Measurements from ENCODE around the gene CACNB2.
"Not testable (repeated sequence)": the region's sequence is repeated elsewhere in the genome, so short reads cannot be mapped to it uniquely, and the experiment has no call there.

Gene CACNB2

GRCh38 chr10:18144396-18144795 lies 4.2 kb downstream of the CACNB2 start:
- no peak overlapping the region for H3K4me3 ChIP-seq (ENCODE audit: low read depth, low read length)
- TF ChIP-seq CTCF (conservative IDR thresholded peaks at IDR 0.05; ENCODE audit: low read depth, low read length) = no peak
- no peak for DNase-seq (ENCODE audit: low read depth)

GRCh38 chr10:18144928-18145327 lies 4.7 kb downstream of the CACNB2 start:
- TF ChIP-seq CTCF (conservative IDR thresholded peaks at IDR 0.05; ENCODE audit: low read depth, low read length) = no peak
- H3K4me3 ChIP-seq (ENCODE audit: low read depth, low read length) = no peak overlapping the region
- DNase-seq (ENCODE audit: low read depth) = peak; percentile 60

DNA sequence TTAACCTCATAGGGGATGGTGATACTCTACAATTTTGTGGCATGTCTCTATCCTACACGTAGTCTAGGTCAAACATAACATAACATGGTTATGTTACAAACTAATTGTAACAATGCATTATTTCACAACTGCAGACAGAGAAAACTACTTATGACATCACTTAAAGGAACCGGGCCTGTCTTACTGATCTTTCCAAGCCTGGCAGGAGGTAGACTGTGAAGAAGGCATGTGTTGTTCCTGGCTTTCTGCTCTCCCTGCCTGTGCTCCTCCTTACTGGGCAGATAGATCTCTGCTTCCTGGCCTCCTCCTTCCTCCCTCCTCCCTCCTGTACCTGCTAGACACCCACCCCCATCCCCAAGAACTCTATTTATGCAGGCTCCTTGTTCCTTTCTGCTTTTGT lies 5.4 kb downstream of the CACNB2 start:
- DNase-seq (ENCODE audit: low read depth) = peak; percentile 81
- TF ChIP-seq CTCF (conservative IDR thresholded peaks at IDR 0.05; ENCODE audit: low read depth, low read length) = no peak
- no peak overlapping the region for H3K4me3 ChIP-seq (ENCODE audit: low read depth, low read length)

DNA sequence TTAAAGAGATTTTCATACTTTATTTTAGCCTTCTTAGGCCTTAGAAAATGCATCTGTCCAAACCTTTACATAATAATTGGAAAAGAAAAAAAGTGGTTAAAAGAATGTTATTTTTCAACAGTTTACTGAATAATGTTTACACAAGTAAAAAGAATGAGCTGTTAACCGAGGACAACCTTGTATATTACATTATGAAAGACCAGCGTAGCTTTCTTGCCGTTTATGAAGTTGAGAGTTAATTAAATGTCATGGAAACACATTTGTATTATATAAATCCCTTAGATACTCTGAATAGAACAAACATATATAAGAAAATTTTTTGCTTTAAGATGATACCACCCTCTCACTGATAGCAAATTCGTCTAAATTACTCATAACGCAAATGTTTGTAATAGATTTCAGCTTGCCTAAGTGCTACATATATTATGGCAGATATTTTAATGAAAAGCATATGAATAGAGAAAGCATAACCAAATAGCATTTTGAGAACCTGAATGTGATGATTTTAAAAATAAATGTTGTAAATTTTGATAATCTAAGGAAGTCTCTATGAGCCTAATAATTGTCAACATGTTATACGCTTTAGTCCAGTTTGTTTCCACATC lies 9.1 kb downstream of the CACNB2 start:
- no peak for DNase-seq (ENCODE audit: low read depth)

DNA sequence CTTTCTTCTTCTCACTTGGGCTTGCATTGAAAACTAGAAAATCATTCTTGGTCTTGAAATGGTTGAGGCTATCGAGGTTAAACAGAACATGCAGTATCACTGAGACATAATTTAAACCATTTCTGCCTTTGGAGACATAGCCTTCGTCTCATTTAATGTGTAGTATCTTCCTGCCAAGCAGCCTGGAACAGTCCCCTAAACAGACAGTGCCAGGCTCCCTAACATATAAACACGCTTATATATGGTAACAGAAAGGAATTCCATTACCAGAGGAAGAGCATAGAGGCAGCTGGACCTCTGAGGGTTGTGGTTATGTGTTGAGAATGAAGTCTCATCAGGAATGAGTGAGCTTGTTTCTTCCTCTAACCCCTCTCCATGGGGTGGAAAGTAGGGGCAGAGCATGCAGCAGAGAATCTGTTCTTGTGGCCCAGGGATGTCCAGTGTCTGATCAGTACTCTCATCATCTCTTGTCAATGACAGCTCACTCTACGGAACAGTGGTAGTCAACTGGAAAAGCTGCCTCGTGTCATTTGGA lies 11.2 kb downstream of the CACNB2 start:
- no peak overlapping the region for H3K4me3 ChIP-seq (ENCODE audit: low read depth, low read length)
- TF ChIP-seq CTCF (conservative IDR thresholded peaks at IDR 0.05; ENCODE audit: low read depth, low read length) = no peak
- no peak for DNase-seq (ENCODE audit: low read depth)

More for the DNA sequence above, 9.1 kb downstream of the CACNB2 start:
- H3K4me3 ChIP-seq (ENCODE audit: low read depth, low read length) = no peak overlapping the region
- TF ChIP-seq CTCF (conservative IDR thresholded peaks at IDR 0.05; ENCODE audit: low read depth, low read length) = no peak

GRCh38 chr10:18153381-18153780 lies 13.2 kb downstream of the CACNB2 start:
- H3K4me3 ChIP-seq (ENCODE audit: low read depth, low read length); DNase-seq (ENCODE audit: low read depth): not testable (repeated sequence)

GRCh38 chr10:18155321-18155720 lies 15.1 kb downstream of the CACNB2 start:
- DNase-seq (ENCODE audit: low read depth) = no peak
- TF ChIP-seq CTCF (conservative IDR thresholded peaks at IDR 0.05; ENCODE audit: low read depth, low read length) = no peak
- H3K4me3 ChIP-seq (ENCODE audit: low read depth, low read length) = no peak overlapping the region

- H3K4me3 ChIP-seq (ENCODE audit: low read depth, low read length); DNase-seq (ENCODE audit: low read depth): not testable (repeated sequence)
These were observed 16.6 kb downstream of the CACNB2 start for GRCh38 chr10:18156797-18157196.
